HEK293 (cell line): ENCODE results near the gene ZNG1B.
"Not testable (repeated sequence)": the region's sequence is repeated elsewhere in the genome, so short reads cannot be mapped to it uniquely, and the experiment has no call there.

Experiments used
- ATF2 ChIP-seq: fragments of 450-650 bp; formaldehyde crosslinking; IDR thresholded peaks from 2 replicates; pipeline ENCODE4 v1.5.1; 2016; ENCODE audit warnings: missing biosample characterization, missing genetic modification characterization, low read depth
- CTCF ChIP-seq: fragments of 450-650 bp; formaldehyde crosslinking; IDR thresholded peaks from 2 replicates; pipeline ENCODE4 v1.5.1; 2016; ENCODE audit warnings: missing biosample characterization, missing genetic modification characterization
- SP2 ChIP-seq: fragments of 450-650 bp; formaldehyde crosslinking; IDR thresholded peaks from 2 replicates; pipeline ENCODE4 v1.5.1; 2016; ENCODE audit warnings: missing biosample characterization, missing genetic modification characterization
- ZBTB20 ChIP-seq: fragments of 450-650 bp; formaldehyde crosslinking; IDR thresholded peaks from 2 replicates; pipeline ENCODE4 v1.5.1; 2016; ENCODE audit warnings: missing biosample characterization, missing genetic modification characterization
- ZNF626 ChIP-seq: fragments of 450-650 bp; sonication (Bioruptor Pico); formaldehyde crosslinking; IDR thresholded peaks from 2 replicates; pipeline ENCODE4 v1.5.1; 2018; ENCODE audit warnings: missing biosample characterization, missing genetic modification characterization, inconsistent platforms

GRCh38 chr2:113503094-113504042 is 65.9 kb downstream of the ZNG1B start:
- TF ChIP-seq CTCF (tag by site-specific recombination); ATF2; ZNF626 (tag by site-specific recombination); SP2 (tag by site-specific recombination): not testable (repeated sequence)
- peak; percentile 38; the same call in 1 of the 2 replicates for TF ChIP-seq ZBTB20 (tag by site-specific recombination)
